Activated CD4-positive, alpha-beta T cell treated with anti-CD3 and anti-CD28 coated beads, Interleukin-2, amount 50 U/mL, for 1 hour (primary cell): ENCODE results near the gene HLA-DQA2.
"Not testable (repeated sequence)": the region's sequence is repeated elsewhere in the genome, so short reads cannot be mapped to it uniquely, and the experiment has no call there.

Source experiments
- DNase-seq: peaks from one replicate; pipeline ENCODE4 v3.0.0-alpha.2; 2020

HLA-DQA2 gene

DNA sequence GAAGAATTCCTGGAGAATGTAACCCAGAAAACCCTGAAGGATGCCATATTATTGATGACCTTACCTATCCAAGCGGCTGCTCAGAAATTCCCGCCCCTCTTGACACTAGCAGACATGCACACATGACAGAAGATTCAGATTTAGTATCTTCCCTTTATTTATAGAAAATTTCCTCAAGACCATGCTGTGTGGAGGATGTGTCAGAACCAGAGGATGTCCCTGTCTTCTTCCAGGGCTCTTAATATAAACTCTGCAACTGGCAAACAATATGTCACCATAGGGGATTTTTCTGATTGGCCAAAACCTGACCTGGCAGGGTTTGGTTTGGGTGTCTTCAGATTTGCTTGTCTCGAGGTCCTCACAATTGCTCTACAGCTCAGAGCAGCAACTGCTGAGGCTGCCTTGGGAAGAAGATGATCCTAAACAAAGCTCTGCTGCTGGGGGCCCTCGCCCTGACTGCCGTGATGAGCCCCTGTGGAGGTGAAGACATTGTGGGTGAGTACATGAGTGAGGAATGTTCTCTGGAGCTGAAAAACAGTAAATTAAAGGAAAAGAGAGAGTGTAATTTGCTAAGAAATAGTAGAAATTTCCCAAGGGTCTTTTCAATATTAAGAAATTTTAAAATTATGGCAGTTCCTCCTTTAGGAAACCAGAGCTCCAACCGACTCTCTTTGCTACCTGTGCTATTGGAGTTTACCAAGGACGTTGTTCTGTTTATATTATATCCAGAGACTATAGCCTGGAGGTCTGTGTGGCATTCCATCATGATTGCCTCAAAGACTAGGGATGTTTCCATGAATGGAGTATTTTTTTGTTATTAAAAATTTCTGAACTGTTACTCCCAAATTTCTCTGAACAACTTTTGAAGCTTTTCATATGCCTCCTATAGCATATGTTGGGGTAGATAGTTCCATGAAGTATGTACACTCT is at the start of gene HLA-DQA2:
HLA-DQA2 (plus strand) TSS at position 361 of the 930 bp plus-strand sequence; CDS start at position 414, 53 bp downstream.
- DNase-seq: no peak

DNA sequence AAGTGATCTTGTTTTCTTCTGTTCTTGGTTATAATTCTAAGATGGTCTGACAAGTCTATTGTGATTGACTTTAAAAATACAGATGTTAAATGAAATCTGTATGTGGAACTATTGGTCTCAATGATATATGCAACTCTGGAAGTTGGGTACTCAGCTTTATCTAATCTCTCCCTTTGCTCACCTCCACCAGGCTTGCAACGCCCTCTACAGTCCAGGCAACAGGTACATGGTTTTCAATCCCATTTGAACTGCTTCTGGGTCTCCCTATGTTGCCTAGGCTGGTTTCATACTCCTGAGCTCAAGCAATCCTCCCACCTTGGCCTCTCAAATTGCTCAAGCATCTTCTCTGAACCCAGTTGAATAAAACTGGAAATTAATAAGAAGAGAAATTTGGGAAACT is 49.2 kb upstream of the HLA-DQA2 start:
- DNase-seq: peak; percentile 56

DNA sequence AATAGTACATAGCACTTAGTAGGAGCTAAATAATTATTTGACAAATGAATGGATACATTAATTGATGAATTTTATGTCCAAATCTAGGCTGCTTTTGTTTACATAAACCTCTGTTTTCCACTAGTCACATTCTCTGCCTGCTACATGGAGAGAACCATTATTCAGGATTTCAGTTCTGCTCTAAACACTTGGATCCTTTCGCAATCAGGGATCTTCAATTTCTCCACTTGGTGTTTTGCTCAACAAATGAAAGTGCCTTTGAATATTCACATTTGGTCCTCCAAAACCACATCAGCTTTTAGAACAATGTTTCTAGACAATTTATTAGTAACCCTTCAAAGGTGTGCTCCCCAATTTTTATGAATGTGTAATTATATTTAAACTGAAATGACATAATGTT is 44.2 kb upstream of the HLA-DQA2 start:
- DNase-seq: no peak

DNA sequence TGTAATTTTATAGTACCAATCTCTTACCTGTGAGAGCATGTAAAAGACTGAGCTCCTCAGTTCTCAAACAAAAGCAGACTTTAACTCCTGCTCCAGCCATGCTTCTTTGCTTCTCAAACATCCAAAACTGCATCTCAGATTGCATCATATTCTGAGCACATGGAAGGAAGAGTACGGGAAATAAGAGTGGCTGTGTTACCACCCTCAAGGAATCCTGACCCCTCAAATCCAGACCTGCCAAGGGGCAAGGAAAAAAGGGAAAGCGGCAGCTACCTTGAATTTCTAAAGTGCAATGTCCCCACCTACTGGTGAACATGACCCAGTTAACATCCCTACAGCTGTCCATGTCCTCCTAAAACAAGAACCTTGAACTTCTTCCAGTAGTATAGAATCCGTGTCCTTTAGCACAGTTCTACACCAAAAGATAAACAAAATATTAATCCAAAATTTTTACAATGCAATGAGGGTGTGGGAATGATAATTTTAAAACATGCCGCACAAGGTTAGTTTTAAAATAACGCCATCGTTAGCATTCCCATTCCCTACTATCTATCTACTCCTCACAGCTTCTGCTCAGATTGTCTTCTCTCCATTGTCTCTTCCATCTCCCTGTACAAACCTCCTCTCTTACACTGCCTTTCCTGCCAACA is 40.7 kb upstream of the HLA-DQA2 start:
- peak; percentile 15 for DNase-seq

DNA sequence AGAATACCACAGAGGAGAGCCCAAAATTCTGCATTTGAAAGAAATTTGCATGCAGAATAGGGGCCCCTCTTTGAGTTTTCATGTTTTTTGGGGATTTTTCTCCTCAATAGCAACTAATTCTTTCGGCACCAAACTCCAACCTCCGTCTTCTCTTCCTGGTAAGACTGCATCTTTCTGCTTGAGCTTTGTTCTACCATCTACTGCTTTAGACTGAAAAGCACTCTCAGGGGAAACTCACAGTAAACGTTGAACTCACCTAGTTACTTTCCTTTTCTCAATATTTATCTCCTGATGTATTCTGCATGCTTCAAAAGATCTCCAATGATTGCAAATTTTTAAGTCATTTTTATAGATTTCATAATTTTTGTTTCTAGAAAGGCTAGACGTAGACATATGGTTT is 37.8 kb upstream of the HLA-DQA2 start:
- DNase-seq: no peak

DNA sequence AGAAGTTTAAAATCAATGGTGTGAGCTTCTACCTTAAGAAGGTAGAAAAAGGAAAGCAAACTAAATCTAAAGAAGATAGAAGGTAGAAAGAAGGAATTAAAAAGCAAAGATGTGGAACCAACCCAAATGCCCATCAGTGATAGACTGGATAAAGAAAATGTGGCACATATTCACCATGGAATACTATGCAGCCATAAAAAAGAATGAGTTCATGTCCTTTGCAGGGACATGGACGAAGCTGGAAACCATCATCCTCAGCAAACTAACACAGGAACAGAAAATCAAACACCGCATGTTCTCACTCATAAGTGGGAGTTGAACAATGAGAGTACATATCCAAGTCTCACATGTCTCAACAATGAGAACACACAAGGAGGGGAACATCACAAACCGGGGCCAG is 36.0 kb upstream of the HLA-DQA2 start:
- DNase-seq: not testable (repeated sequence)

DNA sequence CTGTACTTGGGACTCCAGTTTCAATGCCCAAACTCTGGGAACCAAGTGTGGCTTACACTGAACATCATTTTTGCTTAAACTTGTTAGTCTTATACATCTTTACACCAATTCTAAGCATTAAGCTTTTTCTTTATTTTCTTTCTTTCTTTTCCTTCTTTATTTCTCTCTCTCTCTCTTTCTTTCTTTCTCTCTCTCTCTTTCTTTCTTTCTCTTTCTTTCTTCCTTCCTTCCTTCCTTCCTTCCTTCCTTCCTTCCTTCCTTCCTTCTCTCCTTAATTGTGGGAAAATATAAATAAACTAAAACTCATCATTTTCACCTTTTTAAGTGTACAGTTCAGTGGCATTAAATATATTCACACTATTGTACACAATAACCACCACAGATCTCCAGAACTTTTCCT is 31.6 kb upstream of the HLA-DQA2 start:
- DNase-seq: no peak

DNA sequence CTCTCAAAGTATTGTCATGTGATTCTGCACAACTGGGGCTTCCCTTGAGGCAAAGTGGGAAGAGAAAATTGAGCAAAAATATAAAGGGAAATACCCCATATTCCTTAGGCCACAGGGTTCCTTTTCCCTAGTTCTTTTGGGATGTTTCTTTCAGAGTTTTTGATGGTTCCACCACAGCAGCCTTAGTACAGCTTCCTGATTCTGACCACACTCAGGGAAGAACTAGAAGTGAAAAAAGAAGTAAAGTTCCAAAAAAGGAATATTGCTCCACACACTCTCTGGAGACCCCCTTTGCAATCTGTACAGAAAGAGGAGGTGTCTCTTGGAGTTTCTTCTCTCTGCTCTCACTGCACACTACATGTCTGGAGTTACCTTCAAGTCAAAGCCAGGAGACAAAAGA is 27.9 kb upstream of the HLA-DQA2 start:
- DNase-seq: no peak

DNA sequence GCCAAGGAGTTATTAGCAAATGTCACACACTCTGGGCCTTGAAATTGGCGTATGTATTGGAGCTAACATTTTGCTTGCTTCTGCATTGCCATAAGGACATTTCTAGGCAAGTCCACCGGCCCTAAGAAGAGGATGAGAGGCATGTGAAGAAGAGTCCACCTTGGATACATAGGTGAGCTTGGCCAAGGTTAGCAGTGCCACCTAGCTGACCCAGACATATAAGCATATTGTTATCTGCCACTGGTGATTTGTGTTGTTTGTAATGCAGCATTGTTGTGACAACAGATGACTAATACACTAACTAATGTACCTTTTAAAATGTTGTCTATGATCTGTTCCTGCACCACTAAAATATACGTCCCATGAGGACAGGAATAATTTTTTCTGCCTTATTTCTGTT is 24.8 kb upstream of the HLA-DQA2 start:
- no peak for DNase-seq

DNA sequence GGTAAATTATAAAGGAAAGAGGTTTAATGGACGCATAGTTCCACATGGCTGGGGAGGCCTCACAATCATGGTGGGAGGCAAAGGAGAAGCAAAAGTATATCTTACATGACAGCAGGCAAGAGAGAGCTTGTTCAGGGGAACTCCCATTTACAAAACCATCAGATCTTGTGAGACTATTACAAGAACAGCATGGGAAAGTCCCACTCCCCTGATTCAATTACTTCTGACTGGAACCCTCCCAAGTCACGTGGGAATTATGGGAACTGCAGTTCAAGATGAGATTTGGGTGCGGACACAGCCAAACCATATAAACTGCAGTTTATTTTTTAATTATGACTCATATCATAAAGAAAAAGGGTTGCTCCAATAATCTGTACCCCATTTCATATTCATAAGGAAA is 22.3 kb upstream of the HLA-DQA2 start:
- no peak for DNase-seq

DNA sequence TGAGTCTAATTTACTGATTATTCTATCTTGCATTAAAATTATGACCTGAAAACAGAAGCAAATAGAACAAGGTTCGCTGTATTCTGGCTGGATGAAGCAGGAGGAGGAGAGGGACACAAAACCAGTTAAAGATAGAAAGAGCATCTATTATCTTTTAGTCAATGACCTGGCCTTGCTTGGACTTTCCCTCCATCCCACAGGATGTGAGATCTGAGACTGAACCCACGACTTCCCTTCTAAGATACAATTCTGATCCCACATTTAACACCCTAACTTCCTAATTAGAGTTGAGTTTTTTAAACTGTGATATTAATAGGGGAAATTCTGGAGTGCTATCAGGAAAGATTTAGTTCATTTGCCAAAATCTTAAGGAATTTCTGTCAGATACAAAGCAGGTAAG is 3.1 kb upstream of the HLA-DQA2 start:
- DNase-seq: no peak

DNA sequence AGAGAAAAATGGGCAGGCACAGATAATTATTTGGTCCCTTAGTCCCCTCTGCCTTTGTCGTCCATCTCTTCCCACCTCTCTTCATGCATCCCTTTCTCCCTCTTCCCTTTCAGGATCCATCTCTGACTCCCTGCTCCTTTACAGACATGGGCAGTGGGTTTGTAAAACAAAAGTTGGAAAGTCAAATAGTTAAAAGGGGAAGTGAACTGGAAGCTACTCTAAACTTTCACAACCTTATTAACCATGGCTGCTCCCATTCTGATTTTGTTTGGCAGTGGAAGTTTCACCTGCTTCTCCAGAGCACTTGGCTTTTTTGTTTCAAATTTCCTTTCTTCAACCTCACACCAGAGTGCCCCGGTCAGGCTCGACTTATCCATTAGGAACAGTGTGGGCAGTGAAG is 1.2 kb downstream of the HLA-DQA2 start:
- no peak for DNase-seq

DNA sequence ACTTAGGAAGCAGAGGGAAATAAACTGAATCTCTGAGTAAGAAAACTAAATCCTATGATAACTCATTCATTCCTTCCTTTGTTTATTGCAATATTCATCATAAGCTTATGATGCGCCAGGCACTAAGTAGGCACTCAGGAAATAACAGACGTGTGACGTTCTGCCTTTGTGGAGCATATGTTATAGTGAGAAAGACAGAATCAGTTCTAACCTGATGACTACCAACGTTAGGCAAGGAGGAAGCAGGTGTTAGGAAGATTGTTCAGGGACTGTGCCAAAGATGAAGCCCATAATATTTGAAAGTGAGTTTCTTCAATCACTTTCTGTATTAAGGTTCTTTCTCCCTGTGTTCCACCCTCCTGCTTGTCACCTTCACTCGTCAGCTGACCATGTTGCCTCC is 3.6 kb downstream of the HLA-DQA2 start:
- no peak for DNase-seq

DNA sequence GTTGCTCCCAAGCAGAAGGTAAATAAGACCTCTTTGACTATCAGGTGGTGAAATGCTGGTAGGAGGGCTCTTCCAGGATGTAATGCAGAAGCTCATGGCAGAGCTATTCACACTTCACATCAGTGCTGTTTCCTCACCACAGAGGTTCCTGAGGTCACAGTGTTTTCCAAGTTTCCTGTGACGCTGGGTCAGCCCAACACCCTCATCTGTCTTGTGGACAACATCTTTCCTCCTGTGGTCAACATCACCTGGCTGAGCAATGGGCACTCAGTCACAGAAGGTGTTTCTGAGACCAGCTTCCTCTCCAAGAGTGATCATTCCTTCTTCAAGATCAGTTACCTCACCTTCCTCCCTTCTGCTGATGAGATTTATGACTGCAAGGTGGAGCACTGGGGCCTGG is 4.5 kb downstream of the HLA-DQA2 start:
- DNase-seq: not testable (repeated sequence)

DNA sequence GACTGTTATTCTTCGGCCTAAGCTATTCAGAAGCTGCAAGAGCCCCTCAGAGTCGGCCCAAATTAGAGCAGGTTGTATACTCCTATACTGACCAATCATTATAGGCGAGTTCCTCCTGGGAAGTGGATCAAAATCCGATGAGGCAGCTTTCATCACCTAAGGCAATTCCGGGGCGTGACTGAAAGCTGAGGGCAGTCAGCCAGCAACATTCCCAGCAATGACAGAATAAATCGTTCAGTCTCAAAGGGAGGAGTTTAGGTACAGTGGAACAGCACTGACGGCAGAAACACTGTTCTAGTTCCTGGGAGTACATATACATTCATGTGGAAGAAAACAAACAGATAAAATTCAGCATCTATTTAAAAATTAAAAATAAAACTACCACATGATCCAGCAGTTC is 11.4 kb downstream of the HLA-DQA2 start:
- no peak for DNase-seq

DNA sequence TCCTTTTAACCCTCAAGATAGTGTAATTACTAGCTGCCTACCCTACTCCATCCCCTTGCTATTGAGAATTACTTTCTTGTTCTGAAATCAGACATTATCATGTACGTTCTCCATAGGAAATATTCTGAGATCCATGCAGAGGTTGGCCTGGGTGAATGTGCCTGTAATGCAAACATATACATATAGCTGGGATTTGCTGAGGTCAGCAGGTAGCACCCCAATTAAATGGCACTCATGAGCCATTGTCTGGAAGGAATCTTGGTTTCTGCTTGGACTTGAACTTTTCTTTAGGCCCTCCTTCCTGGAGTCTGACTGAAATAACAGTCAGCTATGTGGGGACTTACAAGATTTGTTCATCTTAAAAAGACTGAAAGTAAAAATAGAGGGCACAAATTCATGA is 18.5 kb downstream of the HLA-DQA2 start:
- DNase-seq: no peak

DNA sequence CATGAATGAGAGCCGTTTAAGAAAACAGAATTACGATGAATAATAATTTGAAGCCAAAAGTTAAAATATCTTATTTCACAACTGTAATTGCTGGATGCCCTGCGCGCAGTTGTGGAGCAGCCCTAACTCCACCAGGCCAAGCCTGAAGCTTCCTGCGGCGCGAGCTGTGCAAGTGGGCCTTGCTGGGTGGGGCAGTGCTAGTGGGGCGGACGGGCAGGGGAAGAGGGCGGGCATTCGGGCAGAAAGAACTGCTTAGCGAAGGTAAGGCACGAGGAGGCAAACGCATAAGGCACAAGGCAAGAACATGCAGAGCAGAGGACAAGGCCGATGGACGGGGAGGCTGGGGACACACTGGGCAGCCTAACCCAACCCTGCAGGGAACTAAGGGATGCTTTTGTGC is 19.9 kb downstream of the HLA-DQA2 start:
- no peak for DNase-seq

DNA sequence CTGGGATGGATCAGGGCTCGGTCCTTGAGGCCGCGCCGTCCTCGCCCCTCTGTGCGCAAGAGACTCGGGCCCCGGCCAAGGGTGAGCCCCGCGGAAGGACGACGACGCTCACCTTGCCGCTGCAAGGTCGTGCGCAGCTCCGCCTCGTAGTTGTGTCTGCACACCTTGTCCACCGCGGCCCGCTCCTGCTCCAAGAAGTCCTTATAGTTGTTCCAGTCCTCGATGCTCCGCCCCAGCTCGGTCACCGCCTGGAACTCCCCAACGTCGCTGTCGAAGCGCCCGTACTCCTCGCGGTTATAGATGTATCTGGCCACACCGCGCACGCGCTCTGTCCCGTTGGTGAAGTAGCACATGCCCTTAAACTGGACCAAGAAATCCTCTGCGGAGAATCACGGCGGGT is 20.4 kb downstream of the HLA-DQA2 start:
- no peak for DNase-seq

DNA sequence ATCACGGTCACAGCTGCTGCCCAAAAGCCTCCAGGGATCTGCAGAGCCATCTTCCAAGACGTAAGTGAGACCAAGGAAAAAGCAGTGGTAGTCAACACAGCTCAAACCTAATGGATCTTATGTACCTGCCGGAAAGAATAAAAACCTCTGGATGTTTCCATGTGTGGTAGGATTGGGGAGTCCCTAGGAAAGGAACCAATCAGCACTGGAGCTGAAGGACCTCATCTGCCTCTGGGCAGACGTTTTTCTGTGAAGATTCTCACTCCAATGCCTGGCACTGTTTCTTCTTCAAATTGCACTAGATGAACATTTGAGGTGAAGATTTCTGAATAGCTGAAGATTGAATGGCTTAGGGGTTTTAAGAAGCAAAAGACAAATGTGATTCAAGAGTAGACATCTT is 22.2 kb downstream of the HLA-DQA2 start, which contains the start of gene HLA-DQB2:
HLA-DQB2 (minus strand) TSS at position 112 of the 400 bp plus-strand sequence; CDS start at position 50, 62 bp downstream.
- DNase-seq: no peak

DNA sequence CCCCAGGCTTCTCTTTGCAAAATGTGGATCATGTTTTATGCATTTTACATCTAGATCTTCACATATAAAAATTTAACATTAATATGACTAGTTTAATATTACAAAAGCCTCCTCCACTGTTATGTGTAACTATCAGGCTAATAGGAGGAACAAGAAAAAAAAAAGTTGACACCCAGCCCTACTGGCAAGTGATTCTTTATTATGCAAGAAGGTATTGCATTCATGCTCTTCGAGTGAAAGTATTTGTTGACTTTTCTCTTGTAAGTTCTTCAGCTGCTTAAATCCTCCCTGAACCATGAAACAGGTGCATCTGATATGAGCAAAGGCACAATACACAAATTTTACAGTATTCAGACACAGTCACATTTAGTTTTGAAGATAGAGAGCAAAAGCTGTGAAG is 22.9 kb downstream of the HLA-DQA2 start:
- DNase-seq: no peak

DNA sequence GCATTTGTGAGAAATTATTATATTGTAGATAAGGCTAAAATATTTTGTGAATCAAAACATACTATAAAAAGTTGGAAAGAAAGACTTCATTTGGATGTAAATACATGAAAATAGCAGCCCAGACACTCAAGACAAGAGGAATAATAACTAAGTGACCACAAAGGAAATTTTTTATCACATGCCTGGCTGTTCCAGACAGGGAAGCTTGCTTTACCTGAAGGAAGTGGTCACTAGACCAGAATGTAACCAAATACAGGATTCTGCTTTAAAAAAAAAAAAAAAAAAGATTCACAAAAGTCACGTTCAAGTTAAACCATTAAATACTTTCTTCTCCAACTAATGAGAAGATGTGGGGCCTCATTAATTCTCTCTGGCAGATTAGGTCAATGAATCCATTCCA is 31.5 kb downstream of the HLA-DQA2 start:
- DNase-seq: no peak

DNA sequence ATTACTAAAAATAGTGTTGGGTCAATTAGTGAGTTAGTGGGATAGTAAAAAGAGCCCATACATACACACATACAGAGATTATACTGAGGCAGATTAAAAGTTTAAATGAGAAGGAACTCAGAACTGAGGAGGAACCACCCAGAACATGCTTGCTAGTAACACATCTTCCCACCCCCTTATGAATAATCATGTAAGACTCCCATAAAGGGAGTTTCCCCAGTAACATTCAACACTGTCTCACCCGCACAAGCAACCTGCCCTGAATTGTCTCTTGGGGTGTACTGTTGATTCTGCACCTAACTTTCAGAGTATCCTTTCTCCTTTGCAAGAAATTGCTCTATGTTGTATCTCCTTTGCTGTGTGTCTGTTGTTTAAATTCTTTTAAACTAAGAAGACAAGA is 33.2 kb downstream of the HLA-DQA2 start:
- no peak for DNase-seq

DNA sequence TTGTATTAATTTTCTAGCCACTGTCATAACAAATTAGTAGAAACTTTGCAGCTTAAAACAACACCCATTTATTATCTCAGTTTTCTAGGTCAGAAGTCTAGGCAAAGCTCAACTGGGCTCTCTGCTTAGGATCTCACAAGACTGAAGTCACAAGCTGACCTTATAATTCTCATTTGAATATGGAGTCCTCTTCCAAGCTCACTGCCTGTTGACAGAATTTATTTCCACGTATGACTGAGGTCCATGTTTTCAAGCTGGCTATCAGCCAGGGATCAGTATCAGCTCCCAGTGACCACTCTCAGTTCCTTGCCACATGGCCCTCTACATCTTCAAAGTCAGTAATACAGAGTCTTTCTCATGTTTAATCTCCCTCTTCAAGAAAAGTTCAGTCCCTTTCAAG is 33.9 kb downstream of the HLA-DQA2 start:
- DNase-seq: no peak

DNA sequence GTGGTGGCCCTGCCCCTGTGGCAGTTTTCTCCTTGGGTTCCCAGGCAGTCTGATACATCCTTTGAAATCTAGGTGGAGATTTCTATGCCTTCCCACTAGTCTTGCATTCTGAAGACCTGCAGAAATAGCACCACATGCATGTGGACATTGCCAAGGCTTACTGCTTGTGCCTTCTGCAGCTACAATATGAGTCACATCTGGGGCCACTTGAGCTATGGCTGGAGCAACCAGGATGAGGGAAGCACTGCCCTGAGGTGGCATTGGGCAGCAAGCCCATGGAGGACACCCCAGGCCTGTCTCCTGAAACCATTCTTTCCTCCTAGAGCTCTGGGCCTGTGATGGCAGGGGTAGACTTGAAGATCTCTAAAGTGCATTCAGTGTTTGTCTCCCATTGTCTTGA is 37.8 kb downstream of the HLA-DQA2 start:
- no peak for DNase-seq
